A549 (cell line): Measurements from ENCODE around the gene TTC34. TPM values are rescaled to one million over a fixed set of nuclear protein-coding genes. Genes with fewer than 3 reads are reported as not detected.

Experiments
- ATAC-seq, 2 experiments: fragments of 200-7000 bp in 1 of 2; fragments of >200 bp in 1 of 2; cut with Nextera tagmentation in 1 of 2; cut with Tn5 transposase in 1 of 2; 3 replicates each; pipeline versions ENCODE4 v1.8.0 to v1.9.1; 2018 to 2020; ENCODE audit warnings: mild to moderate bottlenecking in 1 of 2, moderate library complexity in 1 of 2
- CTCF ChIA-PET: fragments of 300-600 bp; sonication (Branson Sonifier 250); formaldehyde crosslinking; extraction: SDS; loops from one replicate; lab custom pipeline; 2021; ENCODE audit warnings: antibody characterized with exemption, inconsistent platforms; lab: Yijun Ruan, JAX
- POLR2A ChIA-PET: fragments of 350-600 bp; formaldehyde crosslinking; extraction: SDS; loops from one replicate; lab custom pipeline; 2021; ENCODE audit warnings: antibody characterized with exemption, inconsistent platforms; lab: Yijun Ruan, JAX
- DNase-seq, 2 experiments: peaks; one replicate each; pipeline versions ENCODE4 v3.0.0 to v3.0.0-alpha.2; 2011 to 2016; ENCODE audit warnings: low read depth in 1 of 2, low spot score in 1 of 2
- FAIRE-seq: peaks from 2 replicates; lab custom pipeline; 2011; peaks lifted over from hg19 to GRCh38; lab: Jason Lieb, UNC
- H3K27ac ChIP-seq, 2 experiments: fragments of >200 bp; sonication (Bioruptor Twin); formaldehyde crosslinking; 3 replicates each; pipeline ENCODE4 v1.5.1; 2016 to 2017
- H3K4me1 ChIP-seq: fragments of >200 bp; sonication (Bioruptor Twin); formaldehyde crosslinking; 3 replicates; pipeline ENCODE4 v1.6.1; 2016
- H3K4me2 ChIP-seq: fragments of >200 bp; sonication (Bioruptor Twin); formaldehyde crosslinking; 3 replicates; pipeline ENCODE4 v1.6.1; 2016
- H3K4me3 ChIP-seq: fragments of >200 bp; sonication (Bioruptor Twin); formaldehyde crosslinking; 3 replicates; pipeline ENCODE4 v1.5.1; 2016
- H3K9me3 ChIP-seq: fragments of >200 bp; sonication (Bioruptor Twin); formaldehyde crosslinking; 3 replicates; pipeline ENCODE4 v1.6.1; 2016
- CBX2 ChIP-seq: fragments of 200-600 bp; sonication (generic); IDR thresholded peaks from 2 replicates; pipeline ENCODE4 v1.6.1; 2016; ENCODE audit warnings: low read depth, mild to moderate bottlenecking, borderline replicate concordance
- CBX8 ChIP-seq: fragments of 200-600 bp; sonication (generic); IDR thresholded peaks from 2 replicates; pipeline ENCODE4 v1.6.1; 2016
- CHD2 ChIP-seq: fragments of 150-350 bp; IDR thresholded peaks from 2 replicates; pipeline ENCODE4 v1.6.1; 2014; ENCODE audit warnings: low read length; ENCODE audit not compliant: partially characterized antibody
- CHD4 ChIP-seq: fragments of 200-600 bp; sonication (generic); IDR thresholded peaks from 2 replicates; pipeline ENCODE4 v1.6.1; 2016; ENCODE audit warnings: antibody characterized with exemption, mild to moderate bottlenecking, borderline replicate concordance
- CTCF ChIP-seq: fragments of >200 bp; sonication (Bioruptor Twin); formaldehyde crosslinking; IDR thresholded peaks from 3 replicates; pipeline ENCODE4 v1.5.1; 2016
- FOXS1 ChIP-seq: fragments of 250-450 bp; sonication (Bioruptor Pico); IDR thresholded peaks from 2 replicates; pipeline ENCODE4 v1.5.0; 2020; ENCODE audit warnings: mild to moderate bottlenecking, moderate library complexity
- HES2 ChIP-seq: fragments of >200 bp; sonication (Bioruptor Twin); formaldehyde crosslinking; IDR thresholded peaks from 2 replicates; pipeline ENCODE4 v1.6.1; 2016
- HOXA7 ChIP-seq: fragments of 250-450 bp; sonication (Bioruptor Pico); IDR thresholded peaks from 2 replicates; pipeline ENCODE4 v1.5.0; 2020; ENCODE audit warnings: mild to moderate bottlenecking, moderate library complexity
- JUN ChIP-seq, 2 experiments: fragments of >200 bp; sonication (Bioruptor Twin); formaldehyde crosslinking; IDR thresholded peaks; 2 replicates in 1 of 2; 3 replicates in 1 of 2; pipeline ENCODE4 v1.6.1; 2016 to 2017
- POLR2AphosphoS2 ChIP-seq: conservative IDR thresholded peaks from 2 replicates; pipeline ENCODE4 v1.6.1; 2012; ENCODE audit warnings: low read length, improper control_type of control experiment, inconsistent platforms
- RAD21 ChIP-seq, 2 experiments: fragments of >200 bp in 1 of 2; sonication (Bioruptor Twin) in 1 of 2; formaldehyde crosslinking in 1 of 2; IDR thresholded peaks in 1 of 2; conservative IDR thresholded peaks in 1 of 2; 2 replicates in 1 of 2; 3 replicates in 1 of 2; pipeline ENCODE4 v1.6.1; 2012 to 2018; ENCODE audit warnings: inconsistent platforms in 1 of 2
- RFX5 ChIP-seq: fragments of 450-650 bp; IDR thresholded peaks from 2 replicates; pipeline ENCODE4 v1.7.1; 2014; ENCODE audit warnings: antibody characterized with exemption, mild to moderate bottlenecking, moderate library complexity
- TP53 ChIP-seq: fragments of 250-450 bp; sonication (Bioruptor Pico); IDR thresholded peaks from 2 replicates; pipeline ENCODE4 v1.5.0; 2021; ENCODE audit warnings: mild to moderate bottlenecking, moderate library complexity
- ZFP36 ChIP-seq: fragments of 450-650 bp; IDR thresholded peaks from 2 replicates; pipeline ENCODE4 v1.6.1; 2014; ENCODE audit warnings: borderline replicate concordance; ENCODE audit not compliant: partially characterized antibody
- ZNF302 ChIP-seq: fragments of 250-450 bp; sonication (Bioruptor Pico); IDR thresholded peaks from 2 replicates; pipeline ENCODE4 v1.9.0; 2021; ENCODE audit warnings: inconsistent platforms, mild to moderate bottlenecking, moderate library complexity
- ZSCAN20 ChIP-seq: fragments of 250-450 bp; sonication (Bioruptor Pico); IDR thresholded peaks from 2 replicates; pipeline ENCODE4 v1.8.0; 2022; ENCODE audit warnings: mild to moderate bottlenecking, moderate library complexity
- WGBS: methylation state at CpG from one replicate; pipeline ENCODE4 v1.1.6; 2017; ENCODE audit errors: missing lambda C conversion rate; 5-methylcytosine and 5-hydroxymethylcytosine counted together
- polyA plus RNA-seq, 4 experiments: library from polyadenylated mRNA; depleted of rRNA in 3 of 4; stranded (reverse); fragments of >200 nt; fragmentation: RNase III in 1 of 4; extraction: RNeasy Plus Mini Kit Qiagen cat#74134 plus additional on column Dnase treatment in 1 of 4; gene quantifications; 2 replicates in 3 of 4; 3 replicates in 1 of 4; pipeline ENCODE4 v1.2.3, GENCODE V29; 2011 to 2017
- TF ChIP-seq, protein P1 (sequence below): IDR thresholded peaks from 2 replicates; pipeline ENCODE4 v1.6.1; 2012; ENCODE audit warnings: low read depth, borderline replicate concordance
- TF ChIP-seq, protein P2 (sequence below): fragments of >200 bp; sonication (Bioruptor Twin); formaldehyde crosslinking; IDR thresholded peaks from 3 replicates; pipeline ENCODE4 v1.6.1; 2016
- TF ChIP-seq, protein P3 (sequence below): fragments of 450-650 bp; IDR thresholded peaks from 2 replicates; pipeline ENCODE4 v1.6.1; 2014; ENCODE audit warnings: antibody characterized with exemption
- TF ChIP-seq, protein P4 (sequence below): fragments of 250-450 bp; sonication (Bioruptor Pico); IDR thresholded peaks from 2 replicates; pipeline ENCODE4 v1.5.0; 2020; ENCODE audit warnings: low read depth, mild to moderate bottlenecking, moderate library complexity

TTC34 gene
- polyA plus RNA-seq, 2 of the 4 experiments (the other 2 are of a cell fraction), result 0.04 to 0.05 TPM

- FAIRE-seq, result no peak
- ChIA-PET POLR2A (no interaction called here), CTCF (interaction anchor here (1.5 kb wide), 1 partner anchor 16 kb away, joined by 5 read pairs; no protein-coding TSS in a partner anchor)
- DNase-seq, result no peak
- no peak for ATAC-seq
- no peaks in the 10 kb centered on the region for H3K9me3 ChIP-seq
- no peak overlapping the region for H3K4me2 ChIP-seq
- WGBS, result 34% methylated on average over 13 of the region's 25 CpGs
- H3K27ac ChIP-seq, result no peak overlapping the region
- H3K4me3 ChIP-seq, result no peak overlapping the region
- no peaks in the 10 kb centered on the region for H3K4me1 ChIP-seq
- TF ChIP-seq HOXA7 (CRISPR knock-in tag) (no peak), CTCF (no peak), ZFP36 (no peak), CHD4 (no peak), HES2 (no peak)
- TF ChIP-seq, protein P1, sequence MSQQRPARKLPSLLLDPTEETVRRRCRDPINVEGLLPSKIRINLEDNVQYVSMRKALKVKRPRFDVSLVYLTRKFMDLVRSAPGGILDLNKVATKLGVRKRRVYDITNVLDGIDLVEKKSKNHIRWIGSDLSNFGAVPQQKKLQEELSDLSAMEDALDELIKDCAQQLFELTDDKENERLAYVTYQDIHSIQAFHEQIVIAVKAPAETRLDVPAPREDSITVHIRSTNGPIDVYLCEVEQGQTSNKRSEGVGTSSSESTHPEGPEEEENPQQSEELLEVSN, result no peak
These were observed 4.4 kb upstream of the TTC34 start for GRCh38 chr1:2805801-2806430.

DNA sequence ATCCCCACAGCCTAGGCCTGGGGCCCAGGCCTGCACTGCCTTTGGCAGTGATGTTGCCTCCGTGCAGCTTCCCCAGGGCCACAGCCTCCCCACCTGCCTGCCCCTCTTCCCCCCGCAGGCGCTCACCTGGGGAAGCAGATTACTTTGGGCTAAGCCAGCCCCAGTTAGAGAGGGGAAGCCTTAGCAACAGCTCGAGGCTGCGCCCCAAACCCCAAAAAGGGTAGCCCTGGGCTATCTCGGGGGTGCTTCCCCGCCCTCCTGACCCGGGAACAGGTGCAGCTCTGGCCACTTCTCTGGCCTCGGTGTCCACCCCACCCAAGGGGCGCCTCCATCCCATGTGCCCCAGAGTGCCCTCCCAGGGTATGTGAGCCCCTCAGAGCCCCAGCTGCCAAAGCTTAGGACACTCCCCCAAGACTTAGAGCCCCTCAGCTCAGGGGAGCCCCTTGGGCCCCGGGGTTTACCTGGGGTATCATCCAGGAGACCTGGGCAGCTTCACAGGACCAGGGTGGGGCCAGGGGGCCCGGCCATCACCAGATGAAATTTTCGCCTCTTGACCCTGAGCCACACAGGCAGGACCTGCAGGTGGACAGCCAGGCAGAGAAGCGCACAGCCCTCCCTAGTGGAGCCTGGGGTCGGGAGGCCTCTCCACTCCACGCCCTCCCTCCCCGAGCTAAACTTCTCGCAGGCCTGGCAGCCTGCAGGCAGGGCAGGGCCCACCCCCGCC, 3.3 kb upstream of the TTC34 start:
- FAIRE-seq (no peak), ATAC-seq (no peak), DNase-seq (no peak)
- ChIA-PET CTCF (no interaction called here), POLR2A (no interaction called here)
- Histone ChIP-seq H3K4me1 (no peaks in the 10 kb centered on the region), H3K27ac (no peak overlapping the region), H3K4me2 (no peak overlapping the region), H3K9me3 (no peaks in the 10 kb centered on the region), H3K4me3 (no peak overlapping the region)
- TF ChIP-seq FOXS1 (CRISPR knock-in tag) (no peak), RFX5 (no peak), CBX2 (no peak), JUN (IDR thresholded peaks at IDR 0.05) (no peak), TP53 (CRISPR knock-in tag) (no peak)
- WGBS, result 23% methylated on average over 6 of the region's 19 CpGs

DNA sequence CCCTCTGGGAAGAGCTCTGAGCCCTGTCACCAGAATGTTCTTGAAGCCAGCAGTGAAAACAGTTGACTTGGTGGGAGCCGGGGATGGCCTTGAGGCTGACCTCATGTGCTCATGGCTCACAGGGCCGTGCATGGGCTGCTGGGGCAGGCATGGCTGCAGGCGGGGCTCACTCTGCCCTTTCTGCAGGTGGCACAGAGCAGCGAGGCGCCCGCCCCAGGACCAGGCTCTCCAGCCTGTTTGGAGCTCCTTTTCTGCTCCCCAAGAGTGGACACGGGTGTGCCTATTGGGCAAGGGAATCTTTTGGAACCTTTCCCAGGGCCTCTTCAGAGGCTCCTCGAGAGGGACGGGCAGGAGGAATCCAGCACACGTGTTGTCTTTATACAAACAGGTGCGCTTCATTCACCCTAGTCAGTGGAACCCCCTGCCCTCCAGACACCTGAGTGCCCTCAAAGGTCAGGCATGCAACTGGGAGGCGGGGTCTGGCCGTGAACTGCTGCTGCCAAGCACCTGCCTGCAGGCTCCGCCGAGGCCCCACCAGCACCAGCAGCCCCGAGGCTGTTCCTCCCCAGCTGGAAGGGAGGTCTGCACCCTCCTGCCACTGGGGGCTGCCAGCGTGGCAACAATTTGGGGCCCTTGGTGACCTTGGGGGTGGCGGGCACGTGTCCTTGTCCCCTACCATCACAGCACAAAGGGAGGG, 2.6 kb upstream of the TTC34 start:
- Histone ChIP-seq H3K4me1 (no peaks in the 10 kb centered on the region), H3K4me3 (no peak overlapping the region), H3K27ac (no peak overlapping the region), H3K9me3 (no peaks in the 10 kb centered on the region), H3K4me2 (no peak overlapping the region)
- TF ChIP-seq, protein P2, sequence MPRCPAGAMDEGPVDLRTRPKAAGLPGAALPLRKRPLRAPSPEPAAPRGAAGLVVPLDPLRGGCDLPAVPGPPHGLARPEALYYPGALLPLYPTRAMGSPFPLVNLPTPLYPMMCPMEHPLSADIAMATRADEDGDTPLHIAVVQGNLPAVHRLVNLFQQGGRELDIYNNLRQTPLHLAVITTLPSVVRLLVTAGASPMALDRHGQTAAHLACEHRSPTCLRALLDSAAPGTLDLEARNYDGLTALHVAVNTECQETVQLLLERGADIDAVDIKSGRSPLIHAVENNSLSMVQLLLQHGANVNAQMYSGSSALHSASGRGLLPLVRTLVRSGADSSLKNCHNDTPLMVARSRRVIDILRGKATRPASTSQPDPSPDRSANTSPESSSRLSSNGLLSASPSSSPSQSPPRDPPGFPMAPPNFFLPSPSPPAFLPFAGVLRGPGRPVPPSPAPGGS, result no peak
- TF ChIP-seq CBX8 (no peak), ZNF302 (no peak), RAD21 (conservative IDR thresholded peaks at IDR 0.05 in 1 of 2, IDR thresholded peaks at IDR 0.05 in 1 of 2) (no peak), ZFP36 (no peak), CHD2 (no peak), ZSCAN20 (no peak), CBX2 (no peak), POLR2AphosphoS2 (no peak)
- TF ChIP-seq, protein P1, result no peak
- TF ChIP-seq, protein P3, sequence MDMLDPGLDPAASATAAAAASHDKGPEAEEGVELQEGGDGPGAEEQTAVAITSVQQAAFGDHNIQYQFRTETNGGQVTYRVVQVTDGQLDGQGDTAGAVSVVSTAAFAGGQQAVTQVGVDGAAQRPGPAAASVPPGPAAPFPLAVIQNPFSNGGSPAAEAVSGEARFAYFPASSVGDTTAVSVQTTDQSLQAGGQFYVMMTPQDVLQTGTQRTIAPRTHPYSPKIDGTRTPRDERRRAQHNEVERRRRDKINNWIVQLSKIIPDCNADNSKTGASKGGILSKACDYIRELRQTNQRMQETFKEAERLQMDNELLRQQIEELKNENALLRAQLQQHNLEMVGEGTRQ, result no peak
- TF ChIP-seq, protein P4, sequence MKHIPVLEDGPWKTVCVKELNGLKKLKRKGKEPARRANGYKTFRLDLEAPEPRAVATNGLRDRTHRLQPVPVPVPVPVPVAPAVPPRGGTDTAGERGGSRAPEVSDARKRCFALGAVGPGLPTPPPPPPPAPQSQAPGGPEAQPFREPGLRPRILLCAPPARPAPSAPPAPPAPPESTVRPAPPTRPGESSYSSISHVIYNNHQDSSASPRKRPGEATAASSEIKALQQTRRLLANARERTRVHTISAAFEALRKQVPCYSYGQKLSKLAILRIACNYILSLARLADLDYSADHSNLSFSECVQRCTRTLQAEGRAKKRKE (CRISPR knock-in tag), result no peak
- DNase-seq (no peak), ATAC-seq (no peak), FAIRE-seq (no peak)
- CTCF ChIA-PET, result interaction anchor here (1.1 kb wide), 1 partner anchor 18 kb away, joined by 3 read pairs; no protein-coding TSS in a partner anchor
- POLR2A ChIA-PET, result no interaction called here
- 30% methylated on average over 2 of the region's 19 CpGs for whole genome bisulfite sequencing
